ENCODE results near the gene SMDT1.

- TF ChIP-seq POLR2A (IDR thresholded peaks at IDR 0.05) = no peak
- TF ChIP-seq, protein P1, sequence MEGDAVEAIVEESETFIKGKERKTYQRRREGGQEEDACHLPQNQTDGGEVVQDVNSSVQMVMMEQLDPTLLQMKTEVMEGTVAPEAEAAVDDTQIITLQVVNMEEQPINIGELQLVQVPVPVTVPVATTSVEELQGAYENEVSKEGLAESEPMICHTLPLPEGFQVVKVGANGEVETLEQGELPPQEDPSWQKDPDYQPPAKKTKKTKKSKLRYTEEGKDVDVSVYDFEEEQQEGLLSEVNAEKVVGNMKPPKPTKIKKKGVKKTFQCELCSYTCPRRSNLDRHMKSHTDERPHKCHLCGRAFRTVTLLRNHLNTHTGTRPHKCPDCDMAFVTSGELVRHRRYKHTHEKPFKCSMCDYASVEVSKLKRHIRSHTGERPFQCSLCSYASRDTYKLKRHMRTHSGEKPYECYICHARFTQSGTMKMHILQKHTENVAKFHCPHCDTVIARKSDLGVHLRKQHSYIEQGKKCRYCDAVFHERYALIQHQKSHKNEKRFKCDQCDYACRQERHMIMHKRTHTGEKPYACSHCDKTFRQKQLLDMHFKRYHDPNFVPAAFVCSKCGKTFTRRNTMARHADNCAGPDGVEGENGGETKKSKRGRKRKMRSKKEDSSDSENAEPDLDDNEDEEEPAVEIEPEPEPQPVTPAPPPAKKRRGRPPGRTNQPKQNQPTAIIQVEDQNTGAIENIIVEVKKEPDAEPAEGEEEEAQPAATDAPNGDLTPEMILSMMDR (IDR thresholded peaks at IDR 0.05) = no peak
Observed at GRCh38 chr22:42083119-42083518, 3.6 kb downstream of the SMDT1 start.

Measured in right lobe of liver (tissue), 4 donors.